Panc1 (cell line): ENCODE results near the gene COL9A2. TPM values are rescaled to one million over a fixed set of nuclear protein-coding genes. Genes with fewer than 3 reads are reported as not detected.

Source experiments
- ATAC-seq: fragments of 200-7000 bp; cut with Tn5 transposase; 2 replicates; pipeline ENCODE4 v1.9.1; 2020; ENCODE audit warnings: mild to moderate bottlenecking, moderate library complexity
- BruUV-seq: library from RNA; stranded (reverse); fragments of 400-500 nt; replicated peaks from 2 replicates; lab custom pipeline; 2021; lab: Mats Ljungman, UMichigan
- CTCF ChIA-PET: fragments of 300-600 bp; sonication (Branson Sonifier 250); formaldehyde crosslinking; loops from one replicate; lab custom pipeline; 2022; ENCODE audit warnings: antibody characterized with exemption; lab: Charles Lee
- POLR2A ChIA-PET: fragments of 300-600 bp; sonication (Branson Sonifier 250); formaldehyde crosslinking; loops from one replicate; lab custom pipeline; 2022; ENCODE audit warnings: antibody characterized with exemption; lab: Charles Lee
- DNase-seq: peaks from one replicate; pipeline ENCODE4 v3.0.0-alpha.2; 2010; ENCODE audit warnings: low read depth, low spot score
- H3K27ac ChIP-seq: 2 replicates; pipeline ENCODE4 v1.5.1; 2011; ENCODE audit warnings: mild to moderate bottlenecking, low read length, inconsistent platforms
- H3K27me3 ChIP-seq: fragments of 200-500 bp; sonication (Bioruptor generic); 2 replicates; pipeline ENCODE4 v1.6.0; 2014; ENCODE audit warnings: low read length, inconsistent platforms; ENCODE audit not compliant: control insufficient read depth, insufficient read depth
- H3K36me3 ChIP-seq: fragments of 200-500 bp; sonication (Bioruptor generic); 2 replicates; pipeline ENCODE4 v1.5.1; 2014; ENCODE audit warnings: inconsistent platforms, mild to moderate bottlenecking, low read length, moderate library complexity; ENCODE audit not compliant: control insufficient read depth, insufficient read depth
- H3K4me1 ChIP-seq: 2 replicates; pipeline ENCODE4 v1.5.1; 2011; ENCODE audit warnings: inconsistent platforms, mild to moderate bottlenecking, low read length, moderate library complexity; ENCODE audit not compliant: control insufficient read depth, insufficient read depth
- H3K4me3 ChIP-seq, 2 experiments: 2 replicates each; pipeline ENCODE4 v1.5.1; 2011 to 2012; ENCODE audit warnings: low read depth in 2 of 2, low read length in 2 of 2, mild to moderate bottlenecking in 2 of 2, inconsistent platforms in 1 of 2, moderate library complexity in 1 of 2
- H3K9me3 ChIP-seq: fragments of 200-500 bp; sonication (Bioruptor generic); 2 replicates; pipeline ENCODE4 v1.5.1; 2014; ENCODE audit warnings: low read depth, mild to moderate bottlenecking, inconsistent platforms, low read length, moderate library complexity; ENCODE audit not compliant: control insufficient read depth, insufficient read depth
- POLR2AphosphoS5 ChIP-seq: IDR thresholded peaks from 2 replicates; pipeline ENCODE4 v1.6.1; 2012; ENCODE audit warnings: mild to moderate bottlenecking, low read depth, low read length, moderate library complexity
- REST ChIP-seq, 2 experiments: IDR thresholded peaks; 2 replicates each; pipeline ENCODE4 v1.6.1; 2011 to 2012; ENCODE audit warnings: low read depth in 2 of 2, control low read depth in 1 of 2, low read length in 1 of 2, mild to moderate bottlenecking in 1 of 2, moderate library complexity in 1 of 2; ENCODE audit not compliant: insufficient read depth in 1 of 2
- SIN3A ChIP-seq: IDR thresholded peaks from 2 replicates; pipeline ENCODE4 v1.6.1; 2012; ENCODE audit warnings: low read depth, mild to moderate bottlenecking, low read length, moderate library complexity, borderline replicate concordance; ENCODE audit not compliant: insufficient read depth
- TCF7L2 ChIP-seq: IDR thresholded peaks from 2 replicates; pipeline ENCODE4 v1.6.1; 2011; ENCODE audit warnings: mild to moderate bottlenecking, low read depth, low read length, inconsistent platforms
- in situ Hi-C: cut with HindIII; loops from 2 replicates; pipeline ENCODE4 v1.10.0; 2016; ENCODE audit warnings: low sequenced_read_pairs, low pct_unique_long_range_greater_than_20kb
- intact Hi-C: fragments of 100-400 bp; cut with micrococcal nuclease; formaldehyde crosslinking; loops from one replicate; pipeline ENCODE4 v1.10.0; 2022; ENCODE audit not compliant: unreplicated experiment
- total RNA-seq: library from RNA; stranded (reverse); gene quantifications from one replicate; pipeline ENCODE4 v1.2.1, GENCODE V29; 2021; ENCODE audit not compliant: unreplicated experiment
- TF ChIP-seq, protein P1 (sequence below): fragments of 450-650 bp; IDR thresholded peaks from 2 replicates; pipeline ENCODE4 v1.5.1; 2017; ENCODE audit warnings: mild to moderate bottlenecking

COL9A2 gene
- total RNA-seq, 1 experiment from 2014 or later = 2.9 TPM

DNA sequence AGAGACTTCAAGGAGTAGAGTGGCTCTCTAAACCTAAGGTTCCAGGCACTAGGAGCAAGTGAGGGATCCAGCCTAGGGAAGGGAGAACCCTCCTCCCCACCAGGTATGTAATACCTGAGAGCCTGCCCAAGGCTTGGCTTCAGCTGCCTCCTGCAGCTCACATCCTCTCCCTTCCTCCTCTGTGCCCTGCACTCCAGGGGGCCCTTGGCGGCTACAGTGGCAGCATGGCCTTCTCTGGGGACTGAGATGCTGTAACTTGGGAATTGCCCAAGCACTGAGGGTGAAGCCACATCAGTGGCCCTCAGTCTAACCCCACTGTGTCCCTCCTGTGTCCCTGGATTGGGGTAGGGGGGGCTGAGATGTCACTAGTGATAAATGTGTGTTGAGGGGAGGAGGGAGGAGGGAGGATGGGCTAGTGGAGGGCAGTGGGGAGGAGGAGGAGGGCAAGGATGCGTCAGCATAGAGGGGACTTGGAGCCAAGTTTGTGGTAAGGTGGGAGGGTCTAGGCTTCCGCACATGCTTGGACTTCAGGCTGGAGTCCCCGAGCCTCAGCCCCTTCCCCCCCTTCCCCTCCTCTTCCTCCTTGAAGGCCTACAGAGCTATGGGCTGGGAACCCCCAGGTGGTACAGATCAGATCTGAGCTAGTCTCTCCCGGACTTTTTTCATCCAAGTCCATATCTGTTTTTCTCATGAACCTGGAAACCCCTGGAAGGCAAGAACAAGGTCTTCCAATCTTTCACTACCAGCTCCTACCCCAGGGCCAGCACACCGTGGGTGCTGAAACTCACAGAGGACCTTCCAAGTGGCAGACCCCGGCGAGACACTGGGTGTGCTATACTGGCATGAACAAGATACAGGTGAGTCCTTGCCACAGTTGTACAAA is 17.5 kb downstream of the COL9A2 start:
- BruUV-seq = no TSS peak

DNA sequence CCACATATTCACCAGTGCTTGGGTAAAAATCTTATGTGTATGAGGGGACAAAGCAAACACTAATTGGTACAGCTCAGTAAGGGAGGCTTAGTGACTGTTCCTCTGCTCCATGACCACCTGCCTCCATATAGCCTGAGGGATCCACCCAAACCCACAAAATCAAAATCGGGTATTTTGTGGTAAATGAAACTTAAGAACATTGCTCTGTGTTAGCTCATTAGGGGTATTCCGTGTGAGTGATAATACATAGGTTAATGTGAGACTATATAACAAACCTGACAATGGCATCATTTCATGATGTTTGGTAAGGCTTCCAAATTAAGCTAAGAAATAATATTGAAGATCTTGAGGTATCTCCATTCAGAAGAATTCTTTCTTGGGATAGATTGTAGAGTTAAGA is 25.8 kb downstream of the COL9A2 start:
- no TSS peak for BruUV-seq
- intact Hi-C loops = no loop called here
- in situ Hi-C loops = no loop called here
- Histone ChIP-seq H3K36me3 (peaks cover 7% of the 10 kb centered on the region; the same call in 1 of the 2 replicates), H3K4me3 (no peak overlapping the region), H3K9me3 (no peaks in the 10 kb centered on the region), H3K27me3 (no peaks in the 10 kb centered on the region), H3K27ac (no peak overlapping the region), H3K4me1 (no peaks in the 10 kb centered on the region)
- ATAC-seq (no peak), DNase-seq (no peak)
- POLR2A ChIA-PET = no interaction called here
- CTCF ChIA-PET = no interaction called here
- TF ChIP-seq REST (IDR thresholded peaks at IDR 0.05; ENCODE audit: insufficient read depth in 1 of 2, low read depth in 2 of 2, low read length in 1 of 2) (no peak), TCF7L2 (no peak), SIN3A (no peak), POLR2AphosphoS5 (no peak)
- TF ChIP-seq, protein P1, sequence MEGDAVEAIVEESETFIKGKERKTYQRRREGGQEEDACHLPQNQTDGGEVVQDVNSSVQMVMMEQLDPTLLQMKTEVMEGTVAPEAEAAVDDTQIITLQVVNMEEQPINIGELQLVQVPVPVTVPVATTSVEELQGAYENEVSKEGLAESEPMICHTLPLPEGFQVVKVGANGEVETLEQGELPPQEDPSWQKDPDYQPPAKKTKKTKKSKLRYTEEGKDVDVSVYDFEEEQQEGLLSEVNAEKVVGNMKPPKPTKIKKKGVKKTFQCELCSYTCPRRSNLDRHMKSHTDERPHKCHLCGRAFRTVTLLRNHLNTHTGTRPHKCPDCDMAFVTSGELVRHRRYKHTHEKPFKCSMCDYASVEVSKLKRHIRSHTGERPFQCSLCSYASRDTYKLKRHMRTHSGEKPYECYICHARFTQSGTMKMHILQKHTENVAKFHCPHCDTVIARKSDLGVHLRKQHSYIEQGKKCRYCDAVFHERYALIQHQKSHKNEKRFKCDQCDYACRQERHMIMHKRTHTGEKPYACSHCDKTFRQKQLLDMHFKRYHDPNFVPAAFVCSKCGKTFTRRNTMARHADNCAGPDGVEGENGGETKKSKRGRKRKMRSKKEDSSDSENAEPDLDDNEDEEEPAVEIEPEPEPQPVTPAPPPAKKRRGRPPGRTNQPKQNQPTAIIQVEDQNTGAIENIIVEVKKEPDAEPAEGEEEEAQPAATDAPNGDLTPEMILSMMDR = no peak

More for the DNA sequence above, 17.5 kb downstream of the COL9A2 start:
- H3K27ac ChIP-seq = no peak overlapping the region
- no peak for TF ChIP-seq TCF7L2
- TF ChIP-seq, protein P1 = no peak
- TF ChIP-seq POLR2AphosphoS5 = no peak
- no peak for TF ChIP-seq SIN3A
- no peaks in the 10 kb centered on the region for H3K4me1 ChIP-seq
- in situ Hi-C loops = no loop called here
- intact Hi-C loops = no loop called here
- H3K9me3 ChIP-seq = no peaks in the 10 kb centered on the region
- DNase-seq (no peak), ATAC-seq (peak; percentile 25; the same call in 1 of the 2 replicates)
- H3K36me3 ChIP-seq = no peaks in the 10 kb centered on the region
- no peaks in the 10 kb centered on the region for H3K27me3 ChIP-seq
- no peak overlapping the region for H3K4me3 ChIP-seq
- POLR2A ChIA-PET = no interaction called here
- CTCF ChIA-PET = no interaction called here
